BLaER1 treated with 17β-estradiol and CSF1 and Interleukin-3, amounts not matched to agents 10 nM and 100 nM (cell line): ENCODE measurements around the gene MYO5A.

Source experiments
- H3K27ac ChIP-seq, 11 experiments: shearing (Covaris generic); formaldehyde crosslinking; 2 replicates each; pipeline ENCODE4 v1.8.1; 2022
- H3K27me3 ChIP-seq, 11 experiments: shearing (Covaris generic); formaldehyde crosslinking; 2 replicates each; pipeline ENCODE4 v1.8.1; 2022
- H3K36me3 ChIP-seq, 11 experiments: shearing (Covaris generic); formaldehyde crosslinking; 2 replicates each; pipeline ENCODE4 v1.8.1; 2022
- H3K4me1 ChIP-seq, 10 experiments: shearing (Covaris generic); formaldehyde crosslinking; 2 replicates each; pipeline ENCODE4 v1.8.1; 2022
- H3K4me2 ChIP-seq, 11 experiments: shearing (Covaris generic); formaldehyde crosslinking; 2 replicates each; pipeline ENCODE4 v1.8.1; 2022
- H3K4me3 ChIP-seq, 10 experiments: shearing (Covaris generic); formaldehyde crosslinking; 2 replicates each; pipeline ENCODE4 v1.8.1; 2022
- H3K9ac ChIP-seq, 11 experiments: shearing (Covaris generic); formaldehyde crosslinking; 2 replicates each; pipeline ENCODE4 v1.8.1; 2022
- H3K9me3 ChIP-seq, 11 experiments: shearing (Covaris generic); formaldehyde crosslinking; replicated peaks in 1 of 11; 2 replicates each; pipeline ENCODE4 v1.8.1; 2022
- H4K20me1 ChIP-seq, 11 experiments: shearing (Covaris generic); formaldehyde crosslinking; 2 replicates each; pipeline ENCODE4 v1.8.1; 2022
- Cebpa-rat ChIP-seq, 11 experiments: shearing (Covaris generic); IDR thresholded peaks; 2 replicates each; pipeline ENCODE4 v1.8.1; 2022

The MYO5A gene

DNA sequence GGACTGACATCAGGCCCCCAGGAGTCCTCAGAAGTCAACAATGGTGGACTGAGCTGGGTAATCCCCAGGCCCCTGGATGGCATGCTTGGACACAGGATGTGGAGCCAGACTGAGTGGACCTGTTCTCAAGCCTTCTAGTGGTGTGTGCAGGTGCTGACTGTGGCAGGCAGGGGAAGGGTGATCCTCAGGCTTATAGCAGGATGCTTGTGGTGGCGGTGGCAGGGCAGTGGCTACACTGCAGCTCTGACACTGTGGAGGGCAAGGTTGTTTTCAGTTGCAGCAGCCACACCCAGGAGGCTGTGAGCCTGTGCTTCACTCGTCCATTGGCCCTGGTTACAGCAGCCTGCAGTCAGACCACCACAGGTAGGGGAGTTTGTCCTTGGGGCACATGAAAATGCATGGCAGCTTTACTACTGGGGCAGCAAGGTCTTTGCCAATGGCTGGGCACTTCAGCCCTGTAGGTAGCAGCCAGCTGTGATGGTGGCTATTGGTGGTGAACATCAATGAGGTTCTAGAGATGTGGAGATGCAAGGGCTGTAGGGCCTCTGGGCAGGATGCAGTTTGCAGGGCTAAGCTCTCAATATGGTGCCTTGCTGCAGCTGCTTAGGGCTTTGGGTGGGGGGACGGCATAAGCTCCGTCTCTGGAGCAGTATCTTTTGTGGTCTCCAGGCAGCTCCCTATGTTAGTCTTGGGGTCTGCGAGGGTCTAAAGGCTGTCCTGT lies 17.5 kb upstream of the MYO5A start:
- Histone ChIP-seq H3K4me1 (no peaks in the 10 kb centered on the region), H3K27me3 (no peaks in the 10 kb centered on the region), H3K4me3 (no peak overlapping the region), H3K9ac (no peak overlapping the region), H3K9me3 (peaks cover 12 to 26% (median 18%) of the 10 kb centered on the region in 11 experiments), H4K20me1 (peaks cover 0 to 12% (median 0%) of the 10 kb centered on the region in 11 experiments; a peak in 4 of 22 replicates), H3K27ac (no peak overlapping the region), H3K4me2 (no peak overlapping the region), H3K36me3 (peaks cover 56 to 64% (median 59%) of the 10 kb centered on the region in 11 experiments)
- TF ChIP-seq Cebpa-rat (IDR thresholded peaks at IDR 0.05) = no peak

DNA sequence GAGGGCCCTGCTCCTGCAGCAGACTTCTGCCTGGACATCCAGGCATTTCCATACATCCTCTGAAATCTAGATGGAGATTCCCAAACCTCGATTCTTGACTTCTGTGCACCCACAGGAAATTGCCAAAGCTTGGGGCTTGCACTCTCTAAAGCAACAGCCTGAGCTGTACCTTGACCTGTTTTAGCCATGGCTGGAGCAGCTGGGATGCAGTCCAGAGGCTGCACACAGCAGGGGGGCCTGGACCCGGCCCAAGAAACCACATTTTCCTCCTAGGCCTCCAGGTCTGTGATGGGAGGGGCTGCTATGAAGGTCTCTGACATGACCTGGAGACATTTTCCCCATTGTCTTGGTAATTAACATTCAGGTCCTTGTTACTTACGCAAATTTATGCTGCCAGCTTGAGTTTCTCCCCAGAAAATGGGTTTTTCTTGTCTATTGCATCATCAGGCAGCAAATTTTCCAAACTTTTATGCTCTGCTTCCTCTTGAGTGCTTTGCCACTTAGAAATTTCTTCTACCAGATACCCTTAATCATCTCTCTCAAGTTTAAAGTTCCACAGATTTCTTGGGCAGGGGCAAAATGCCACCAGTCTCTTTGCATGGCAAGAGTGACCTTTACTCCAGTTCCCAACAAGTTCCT lies 11.8 kb upstream of the MYO5A start:
- Histone ChIP-seq H3K4me2 (no peak overlapping the region), H3K27me3 (no peaks in the 10 kb centered on the region), H3K27ac (no peak overlapping the region), H3K9ac (no peak overlapping the region), H3K4me1 (no peaks in the 10 kb centered on the region), H4K20me1 (no peaks in the 10 kb centered on the region), H3K36me3 (peaks cover under 1 to 11% (median 4%) of the 10 kb centered on the region in 11 experiments; a peak in 16 of 22 replicates), H3K4me3 (no peak overlapping the region), H3K9me3 (peaks cover 20 to 38% (median 30%) of the 10 kb centered on the region in 11 experiments)
- TF ChIP-seq Cebpa-rat (IDR thresholded peaks at IDR 0.05) = 0 out of 22 replicates have a peak, but pooled peaks of 2 of the 11 experiments have one; percentile 22

- Histone ChIP-seq H3K4me2 (no peak overlapping the region), H3K27me3 (no peaks in the 10 kb centered on the region), H3K9ac (no peak overlapping the region), H4K20me1 (no peaks in the 10 kb centered on the region), H3K4me1 (no peaks in the 10 kb centered on the region), H3K4me3 (no peak overlapping the region), H3K27ac (no peak overlapping the region), H3K9me3 (peaks cover 20 to 32% (median 27%) of the 10 kb centered on the region in 11 experiments), H3K36me3 (0 out of 22 replicates have a peak, but pooled peaks cover 0 to 5% (median 0%) of the 10 kb centered on the region in 11 experiments)
- TF ChIP-seq Cebpa-rat (IDR thresholded peaks at IDR 0.05) = no peak
Observed at GRCh38 chr15:52537459-52537858, 8.8 kb upstream of the MYO5A start.

DNA sequence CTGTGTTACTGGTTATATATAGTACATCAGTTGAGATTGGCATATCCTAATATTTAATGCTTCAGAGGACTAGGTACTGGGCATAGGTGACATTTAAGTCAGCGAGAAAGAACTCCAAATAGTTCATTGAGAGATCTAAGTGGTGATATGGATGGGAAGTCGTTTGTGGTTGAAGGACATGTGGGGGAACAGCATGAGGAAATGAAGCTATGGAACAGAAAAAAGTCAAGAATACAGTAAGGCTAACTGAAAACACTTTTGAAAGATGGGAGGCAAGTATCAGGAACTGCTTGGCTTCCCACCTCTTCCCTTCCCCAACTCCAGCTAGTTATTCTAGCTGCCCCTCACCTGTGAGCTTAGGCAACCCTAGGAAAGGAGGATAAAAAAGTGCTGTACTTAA lies 3.7 kb upstream of the MYO5A start:
- peaks cover 9 to 15% (median 13%) of the 10 kb centered on the region in 10 experiments for H3K4me1 ChIP-seq
- no peak overlapping the region for H3K9ac ChIP-seq
- peaks cover 17 to 23% (median 21%) of the 10 kb centered on the region in 11 experiments for H3K27me3 ChIP-seq
- peaks cover 0 to 11% (median 7%) of the 10 kb centered on the region in 11 experiments; a peak in 12 of 22 replicates for H4K20me1 ChIP-seq
- no peak overlapping the region for H3K27ac ChIP-seq
- H3K36me3 ChIP-seq = no peaks in the 10 kb centered on the region
- H3K9me3 ChIP-seq = no peaks in the 10 kb centered on the region
- no peak overlapping the region for H3K4me3 ChIP-seq
- TF ChIP-seq Cebpa-rat (IDR thresholded peaks at IDR 0.05) = no peak
- no peak overlapping the region for H3K4me2 ChIP-seq

- H3K4me3 ChIP-seq = peak overlapping the region; percentile 75 to 95 (median 86); a peak in 13 of 20 replicates
- H3K9ac ChIP-seq = peak overlapping the region in 1 of 11 experiments; percentile 88; a peak in 2 of 22 replicates
- H3K27me3 ChIP-seq = peaks cover 17 to 23% (median 21%) of the 10 kb centered on the region in 11 experiments
- no peak for TF ChIP-seq Cebpa-rat (IDR thresholded peaks at IDR 0.05)
- peak overlapping the region; percentile 75 to 97 (median 89) for H3K4me2 ChIP-seq
- H4K20me1 ChIP-seq = peaks cover 9 to 36% (median 28%) of the 10 kb centered on the region in 11 experiments; a peak in 15 of 22 replicates
- H3K9me3 ChIP-seq = no peaks in the 10 kb centered on the region
- H3K27ac ChIP-seq = no peak overlapping the region
- peaks cover 14 to 21% (median 17%) of the 10 kb centered on the region in 10 experiments for H3K4me1 ChIP-seq
- H3K36me3 ChIP-seq = no peaks in the 10 kb centered on the region
Observed at GRCh38 chr15:52529940-52530339, 1.3 kb upstream of the MYO5A start.

GRCh38 chr15:52529341-52529924 lies 753 bp upstream of the MYO5A start:
- Histone ChIP-seq H3K9ac (peak overlapping the region; percentile 78 to 90 (median 87)), H3K4me2 (peak overlapping the region; percentile 75 to 97 (median 89)), H4K20me1 (peaks cover 9 to 41% (median 33%) of the 10 kb centered on the region in 11 experiments; a peak in 17 of 22 replicates), H3K4me1 (peaks cover 16 to 21% (median 18%) of the 10 kb centered on the region in 10 experiments), H3K4me3 (peak overlapping the region; percentile 75 to 95 (median 86)), H3K27ac (peak overlapping the region; percentile 53 to 86 (median 78); a peak in 21 of 22 replicates), H3K36me3 (no peaks in the 10 kb centered on the region), H3K27me3 (peaks cover 17 to 23% (median 21%) of the 10 kb centered on the region in 11 experiments), H3K9me3 (no peaks in the 10 kb centered on the region)
- no peak for TF ChIP-seq Cebpa-rat (IDR thresholded peaks at IDR 0.05)

DNA sequence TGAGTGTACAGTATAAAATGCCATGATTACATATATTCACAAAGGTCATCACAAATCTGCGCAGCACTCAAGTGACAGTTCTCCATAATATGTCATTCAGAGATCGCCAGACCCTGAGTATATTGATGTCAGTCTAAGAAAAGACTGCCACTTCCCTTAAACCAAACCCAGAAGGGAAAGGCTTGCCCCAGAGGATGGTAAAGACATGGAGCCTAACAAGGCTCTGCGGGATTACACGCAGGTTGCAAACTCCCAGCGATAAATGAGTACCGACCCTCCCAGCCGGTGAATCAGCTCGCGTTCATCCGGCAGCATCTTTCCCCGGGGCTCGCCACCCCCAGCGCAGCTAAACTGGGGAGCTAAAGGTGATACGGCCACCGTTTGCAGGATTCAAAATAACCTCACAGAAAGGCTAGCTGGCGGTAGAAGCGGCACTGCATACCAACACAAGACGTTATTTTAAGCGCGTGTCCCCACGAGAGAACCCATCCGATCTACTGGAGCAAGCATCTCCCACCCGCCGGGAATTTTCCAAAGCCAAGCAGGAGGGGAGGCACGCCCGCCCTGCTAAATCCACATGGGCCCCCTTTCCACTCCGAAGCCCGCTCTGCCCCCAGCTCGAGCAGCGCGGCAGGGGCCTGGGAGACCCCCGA lies 643 bp downstream of the MYO5A start:
- Histone ChIP-seq H3K27me3 (peaks cover 17 to 23% (median 21%) of the 10 kb centered on the region in 11 experiments), H3K9me3 (no peaks in the 10 kb centered on the region), H3K4me3 (peak overlapping the region; percentile 75 to 95 (median 86)), H3K4me1 (peaks cover 16 to 33% (median 19%) of the 10 kb centered on the region in 10 experiments), H4K20me1 (peaks cover 9 to 55% (median 46%) of the 10 kb centered on the region in 11 experiments; a peak in 18 of 22 replicates), H3K4me2 (peak overlapping the region; percentile 88 to 97 (median 91)), H3K36me3 (no peaks in the 10 kb centered on the region), H3K9ac (peak overlapping the region; percentile 78 to 90 (median 87)), H3K27ac (peak overlapping the region; percentile 53 to 86 (median 78); a peak in 21 of 22 replicates)
- no peak for TF ChIP-seq Cebpa-rat (IDR thresholded peaks at IDR 0.05)

GRCh38 chr15:52527196-52527910 lies 1.3 kb downstream of the MYO5A start:
- Histone ChIP-seq H3K4me2 (peak overlapping the region; percentile 88 to 97 (median 91)), H3K4me3 (peak overlapping the region; percentile 75 to 95 (median 86)), H3K36me3 (no peaks in the 10 kb centered on the region), H3K27me3 (peaks cover 17 to 23% (median 21%) of the 10 kb centered on the region in 11 experiments), H3K9ac (peak overlapping the region; percentile 78 to 90 (median 87); a peak in 15 of 22 replicates), H3K9me3 (no peaks in the 10 kb centered on the region), H4K20me1 (peaks cover 9 to 62% (median 52%) of the 10 kb centered on the region in 11 experiments; a peak in 18 of 22 replicates), H3K4me1 (peaks cover 16 to 40% (median 19%) of the 10 kb centered on the region in 10 experiments), H3K27ac (no peak overlapping the region)
- TF ChIP-seq Cebpa-rat (IDR thresholded peaks at IDR 0.05) = no peak
